GM12878 (cell line): ENCODE data around the gene PGLYRP2. TPM values are rescaled to one million over a fixed set of nuclear protein-coding genes. Genes with fewer than 3 reads are reported as not detected.
A peak's percentile ranks its signal among the peaks of the same experiment; 100 is the strongest.

Source experiments
- ATAC-seq: fragments of 200-7000 bp; cut with Tn5 transposase; 3 replicates; pipeline ENCODE4 v1.9.1; 2020; ENCODE audit warnings: mild to moderate bottlenecking, moderate library complexity
- BruUV-seq: library from RNA; stranded (reverse); fragments of 400-500 nt; replicated peaks from 2 replicates; lab custom pipeline; 2021; lab: Mats Ljungman, UMichigan
- CTCF ChIA-PET: fragments of 300-600 bp; sonication (Branson Sonifier 250); formaldehyde crosslinking; extraction: SDS; loops from one replicate; lab custom pipeline; 2021; ENCODE audit warnings: inconsistent platforms; lab: Yijun Ruan, JAX
- POLR2A ChIA-PET: fragments of 350-600 bp; formaldehyde crosslinking; extraction: SDS; loops from one replicate; lab custom pipeline; 2021; ENCODE audit warnings: inconsistent platforms; lab: Charles Lee
- RAD21 ChIA-PET: fragments of 300-600 bp; sonication (Branson Sonifier 250); formaldehyde crosslinking; loops from one replicate; lab custom pipeline; 2023; ENCODE audit warnings: antibody characterized with exemption; ENCODE audit not compliant: unreplicated experiment; lab: Charles Lee
- SMC1A ChIA-PET: fragments of 300-600 bp; sonication (Branson Sonifier 250); formaldehyde crosslinking; loops from one replicate; lab custom pipeline; 2023; ENCODE audit not compliant: unreplicated experiment, uncharacterized antibody; lab: Charles Lee
- DNase-seq: peaks from one replicate; pipeline ENCODE4 v3.0.0-alpha.2; 2011; ENCODE audit warnings: low read depth, low spot score
- FAIRE-seq: peaks from 3 replicates; lab custom pipeline; 2011; peaks lifted over from hg19 to GRCh38; lab: Jason Lieb, UNC
- H2AFZ ChIP-seq: 2 replicates; pipeline ENCODE4 v1.6.0; 2011; ENCODE audit warnings: low read depth, low read length, control low read depth; ENCODE audit not compliant: control insufficient read depth
- H3K27ac ChIP-seq: 2 replicates; pipeline ENCODE4 v1.5.1; 2011; ENCODE audit warnings: control low read depth; ENCODE audit not compliant: control insufficient read depth, insufficient read depth
- H3K27me3 ChIP-seq, 2 experiments: replicated peaks in 1 of 2; 2 replicates each; pipeline versions ENCODE4 v1.6.0 to v1.6.1; 2011; ENCODE audit warnings: low read length in 1 of 2; ENCODE audit not compliant: control insufficient read depth in 2 of 2, insufficient read depth in 2 of 2
- H3K36me3 ChIP-seq, 2 experiments: 2 replicates each; pipeline ENCODE4 v1.5.1; 2011; ENCODE audit warnings: low read length in 1 of 2; ENCODE audit not compliant: control insufficient read depth in 2 of 2, insufficient read depth in 2 of 2
- H3K4me1 ChIP-seq: 2 replicates; pipeline ENCODE4 v1.6.1; 2011; ENCODE audit warnings: mild to moderate bottlenecking, low read length, moderate library complexity, mixed read lengths; ENCODE audit not compliant: control insufficient read depth, insufficient read depth
- H3K4me2 ChIP-seq: 2 replicates; pipeline ENCODE4 v1.6.0; 2011; ENCODE audit warnings: control low read depth; ENCODE audit not compliant: control insufficient read depth, insufficient read depth
- H3K4me3 ChIP-seq: fragments of 200-600 bp; sonication (generic); 2 replicates; pipeline ENCODE4 v1.5.1; 2016
- H3K79me2 ChIP-seq: 2 replicates; pipeline ENCODE4 v1.6.0; 2011; ENCODE audit warnings: low read length; ENCODE audit not compliant: control insufficient read depth, insufficient read depth
- H3K9ac ChIP-seq: 2 replicates; pipeline ENCODE4 v1.8.0; 2011; ENCODE audit warnings: low read length, control low read depth, mixed read lengths; ENCODE audit not compliant: control insufficient read depth, insufficient read depth
- H3K9me3 ChIP-seq: replicated peaks from 3 replicates; pipeline ENCODE4 v1.5.1; 2011; ENCODE audit warnings: mild to moderate bottlenecking, low read length; ENCODE audit not compliant: control insufficient read depth, insufficient read depth
- H4K20me1 ChIP-seq: 2 replicates; pipeline ENCODE4 v1.6.0; 2011; ENCODE audit not compliant: control insufficient read depth, insufficient read depth
- BMI1 ChIP-seq: fragments of 450-650 bp; IDR thresholded peaks from 2 replicates; pipeline ENCODE4 v1.6.1; 2016; ENCODE audit warnings: mild to moderate bottlenecking, moderate library complexity, borderline replicate concordance
- CEBPB ChIP-seq, 2 experiments: fragments of 150-350 bp in 1 of 2; IDR thresholded peaks; 2 replicates each; pipeline ENCODE4 v1.6.1; 2012 to 2014; ENCODE audit warnings: low read depth in 2 of 2, low read length in 2 of 2, borderline replicate concordance in 1 of 2, inconsistent platforms in 1 of 2
- EED ChIP-seq: sonication (generic); IDR thresholded peaks from 2 replicates; pipeline ENCODE4 v1.6.1; 2016; ENCODE audit warnings: antibody characterized with exemption, low read depth
- ESRRA ChIP-seq: IDR thresholded peaks from 2 replicates; pipeline ENCODE4 v1.6.1; 2012; ENCODE audit warnings: mild to moderate bottlenecking, low read length, improper control_type of control experiment
- ETV6 ChIP-seq, 2 experiments: fragments of 450-650 bp in 1 of 2; IDR thresholded peaks in 1 of 2; conservative IDR thresholded peaks in 1 of 2; 2 replicates each; pipeline ENCODE4 v1.6.1; 2014; ENCODE audit warnings: antibody characterized with exemption in 1 of 2, borderline replicate concordance in 1 of 2, low read depth in 1 of 2, mild to moderate bottlenecking in 1 of 2, moderate library complexity in 1 of 2
- FOXK2 ChIP-seq: fragments of 450-650 bp; IDR thresholded peaks from 2 replicates; pipeline ENCODE4 v1.6.1; 2017; ENCODE audit warnings: mild to moderate bottlenecking, moderate library complexity
- JUNB ChIP-seq: IDR thresholded peaks from 2 replicates; pipeline ENCODE4 v1.6.1; 2016; ENCODE audit warnings: antibody characterized with exemption, mild to moderate bottlenecking
- RAD51 ChIP-seq: fragments of 450-650 bp; IDR thresholded peaks from 2 replicates; pipeline ENCODE4 v1.6.1; 2016; ENCODE audit warnings: moderate library complexity, mild to moderate bottlenecking, inconsistent platforms
- RBBP5 ChIP-seq: fragments of 200-600 bp; sonication (generic); conservative IDR thresholded peaks from 2 replicates; pipeline ENCODE4 v1.6.1; 2016
- SMAD1 ChIP-seq: fragments of 450-650 bp; IDR thresholded peaks from 2 replicates; pipeline ENCODE4 v1.6.1; 2018; ENCODE audit warnings: mild to moderate bottlenecking, low read depth; ENCODE audit not compliant: partially characterized antibody
- YBX1 ChIP-seq: fragments of 450-650 bp; IDR thresholded peaks from 2 replicates; pipeline ENCODE4 v1.6.1; 2016; ENCODE audit warnings: antibody characterized with exemption
- WGBS: methylation state at CpG from one replicate; pipeline ENCODE4 v1.1.6; 2016; ENCODE audit warnings: low lambda C conversion rate; ENCODE audit not compliant: insufficient replicate concordance, insufficient coverage; ENCODE audit errors: missing lambda C conversion rate; 5-methylcytosine and 5-hydroxymethylcytosine counted together
- in situ Hi-C: fragments of 300-500 bp; cut with MboI; formaldehyde crosslinking; loops from 9 replicates; pipeline ENCODE4 v1.14.3; 2018; ENCODE audit warnings: mixed read lengths
- intact Hi-C: fragments of 100-400 bp; cut with micrococcal nuclease; formaldehyde crosslinking; loops from one replicate; pipeline ENCODE4 v1.14.2; 2022; ENCODE audit not compliant: unreplicated experiment
- polyA plus RNA-seq, 11 experiments: library from polyadenylated mRNA; depleted of rRNA in 4 of 11; unstranded in 6 of 11; stranded (reverse) in 5 of 11; fragments of >200 nt; fragmentation: Nextera tagmentation in 4 of 11; fragmentation: Illumina TruSeq in 1 of 11; extraction: Ambion mirVana in 4 of 11; extraction: Trizol in 1 of 11; gene quantifications; 1 replicate in 1 of 11; 2 replicates in 10 of 11; pipeline versions ENCODE4 v1.2.1 to v1.2.3, GENCODE V29; 2011 to 2016; ENCODE audit warnings: inconsistent platforms in 2 of 11, missing spikeins in 2 of 11, low read depth in 1 of 11
- total RNA-seq, 4 experiments: library from RNA; depleted of rRNA in 3 of 4; stranded (reverse); fragments of >200 nt in 3 of 4; fragmentation: Illumina TruSeq in 1 of 4; extraction: Trizol in 1 of 4; gene quantifications; 2 replicates each; pipeline versions ENCODE4 v1.2.1 to v1.2.3, GENCODE V29; 2013 to 2021
- TF ChIP-seq, protein P1 (sequence below): fragments of 450-650 bp; IDR thresholded peaks from 2 replicates; pipeline ENCODE4 v1.6.1; 2016; ENCODE audit warnings: mild to moderate bottlenecking
- TF ChIP-seq, protein P2 (sequence below): fragments of 450-650 bp; IDR thresholded peaks from 2 replicates; pipeline ENCODE4 v1.6.1; 2018; ENCODE audit warnings: mild to moderate bottlenecking, low read depth, moderate library complexity; ENCODE audit not compliant: partially characterized antibody
- TF ChIP-seq, protein P3 (sequence below): fragments of 450-650 bp; formaldehyde crosslinking; IDR thresholded peaks from 2 replicates; pipeline ENCODE4 v1.5.0; 2022; ENCODE audit warnings: mild to moderate bottlenecking, missing genetic modification characterization
- TF ChIP-seq, protein P4 (sequence below): fragments of 450-650 bp; IDR thresholded peaks from 2 replicates; pipeline ENCODE4 v1.6.1; 2014; ENCODE audit warnings: mild to moderate bottlenecking

The PGLYRP2 gene
- total and polyA plus RNA-seq, 10 of the 15 experiments (the other 5 are each of a cell fraction or from before 2014, with no cell fraction given): 0.15 to 0.48 (median 0.26) TPM; not detected in 5

DNA sequence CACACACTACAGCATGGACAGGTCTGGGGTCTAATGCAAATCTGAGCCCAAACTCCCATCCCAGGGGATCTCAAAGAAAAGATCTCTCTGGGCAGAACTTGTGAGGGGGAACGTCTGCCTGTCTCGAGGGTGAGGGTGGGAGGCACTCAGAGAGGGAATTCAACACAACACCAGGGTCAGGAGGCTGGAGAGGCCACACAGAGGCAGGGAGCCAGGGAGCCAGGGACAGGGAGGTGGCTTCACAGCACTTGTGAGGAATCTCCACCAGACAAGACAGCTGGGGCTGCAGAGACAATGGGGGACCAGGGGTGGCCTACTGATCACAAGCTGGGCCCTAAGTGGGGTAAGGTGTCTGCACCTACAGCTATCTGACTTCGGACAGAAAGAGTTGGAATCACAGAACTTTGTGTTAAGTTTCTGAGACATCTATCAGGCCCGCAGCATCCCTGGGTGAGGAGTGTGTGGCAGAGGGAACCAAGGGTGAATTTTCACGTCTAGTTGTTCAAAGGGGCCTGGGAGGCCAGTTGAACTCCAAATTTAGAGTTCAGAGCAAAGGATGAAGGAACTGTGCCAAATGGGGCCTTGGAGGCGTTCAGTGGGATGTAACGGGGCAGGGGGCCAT is 47.8 kb downstream of the PGLYRP2 start:
- 0% methylated on average over 7 of the region's 7 CpGs for whole genome bisulfite sequencing
- no peaks in the 10 kb centered on the region; the same call in 2 of the 3 replicates for H3K9me3 ChIP-seq
- SMC1A ChIA-PET: no interaction called here
- H3K79me2 ChIP-seq: peaks cover 32% of the 10 kb centered on the region
- no peaks in the 10 kb centered on the region for H3K27me3 ChIP-seq
- RAD21 ChIA-PET: no interaction called here
- TF ChIP-seq, protein P1, sequence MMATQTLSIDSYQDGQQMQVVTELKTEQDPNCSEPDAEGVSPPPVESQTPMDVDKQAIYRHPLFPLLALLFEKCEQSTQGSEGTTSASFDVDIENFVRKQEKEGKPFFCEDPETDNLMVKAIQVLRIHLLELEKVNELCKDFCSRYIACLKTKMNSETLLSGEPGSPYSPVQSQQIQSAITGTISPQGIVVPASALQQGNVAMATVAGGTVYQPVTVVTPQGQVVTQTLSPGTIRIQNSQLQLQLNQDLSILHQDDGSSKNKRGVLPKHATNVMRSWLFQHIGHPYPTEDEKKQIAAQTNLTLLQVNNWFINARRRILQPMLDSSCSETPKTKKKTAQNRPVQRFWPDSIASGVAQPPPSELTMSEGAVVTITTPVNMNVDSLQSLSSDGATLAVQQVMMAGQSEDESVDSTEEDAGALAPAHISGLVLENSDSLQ: no peak
- TF ChIP-seq, protein P2, sequence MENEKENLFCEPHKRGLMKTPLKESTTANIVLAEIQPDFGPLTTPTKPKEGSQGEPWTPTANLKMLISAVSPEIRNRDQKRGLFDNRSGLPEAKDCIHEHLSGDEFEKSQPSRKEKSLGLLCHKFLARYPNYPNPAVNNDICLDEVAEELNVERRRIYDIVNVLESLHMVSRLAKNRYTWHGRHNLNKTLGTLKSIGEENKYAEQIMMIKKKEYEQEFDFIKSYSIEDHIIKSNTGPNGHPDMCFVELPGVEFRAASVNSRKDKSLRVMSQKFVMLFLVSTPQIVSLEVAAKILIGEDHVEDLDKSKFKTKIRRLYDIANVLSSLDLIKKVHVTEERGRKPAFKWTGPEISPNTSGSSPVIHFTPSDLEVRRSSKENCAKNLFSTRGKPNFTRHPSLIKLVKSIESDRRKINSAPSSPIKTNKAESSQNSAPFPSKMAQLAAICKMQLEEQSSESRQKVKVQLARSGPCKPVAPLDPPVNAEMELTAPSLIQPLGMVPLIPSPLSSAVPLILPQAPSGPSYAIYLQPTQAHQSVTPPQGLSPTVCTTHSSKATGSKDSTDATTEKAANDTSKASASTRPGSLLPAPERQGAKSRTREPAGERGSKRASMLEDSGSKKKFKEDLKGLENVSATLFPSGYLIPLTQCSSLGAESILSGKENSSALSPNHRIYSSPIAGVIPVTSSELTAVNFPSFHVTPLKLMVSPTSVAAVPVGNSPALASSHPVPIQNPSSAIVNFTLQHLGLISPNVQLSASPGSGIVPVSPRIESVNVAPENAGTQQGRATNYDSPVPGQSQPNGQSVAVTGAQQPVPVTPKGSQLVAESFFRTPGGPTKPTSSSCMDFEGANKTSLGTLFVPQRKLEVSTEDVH: no peak
- no peak for TF ChIP-seq SMAD1
- no peak for TF ChIP-seq RAD51
- no peak for TF ChIP-seq JUNB
- TF ChIP-seq CEBPB (IDR thresholded peaks at IDR 0.05; ENCODE audit: borderline replicate concordance in 1 of 2, low read depth in 2 of 2, low read length in 2 of 2): no peak
- TF ChIP-seq BMI1: no peak
- TF ChIP-seq RBBP5: no peak
- TF ChIP-seq ESRRA: no peak
- TF ChIP-seq ETV6 (conservative IDR thresholded peaks at IDR 0.05 in 1 of 2, IDR thresholded peaks at IDR 0.05 in 1 of 2; ENCODE audit: borderline replicate concordance in 1 of 2, low read depth in 1 of 2): no peak
- TF ChIP-seq EED: no peak
- no peak for TF ChIP-seq YBX1
- TF ChIP-seq, protein P3, sequence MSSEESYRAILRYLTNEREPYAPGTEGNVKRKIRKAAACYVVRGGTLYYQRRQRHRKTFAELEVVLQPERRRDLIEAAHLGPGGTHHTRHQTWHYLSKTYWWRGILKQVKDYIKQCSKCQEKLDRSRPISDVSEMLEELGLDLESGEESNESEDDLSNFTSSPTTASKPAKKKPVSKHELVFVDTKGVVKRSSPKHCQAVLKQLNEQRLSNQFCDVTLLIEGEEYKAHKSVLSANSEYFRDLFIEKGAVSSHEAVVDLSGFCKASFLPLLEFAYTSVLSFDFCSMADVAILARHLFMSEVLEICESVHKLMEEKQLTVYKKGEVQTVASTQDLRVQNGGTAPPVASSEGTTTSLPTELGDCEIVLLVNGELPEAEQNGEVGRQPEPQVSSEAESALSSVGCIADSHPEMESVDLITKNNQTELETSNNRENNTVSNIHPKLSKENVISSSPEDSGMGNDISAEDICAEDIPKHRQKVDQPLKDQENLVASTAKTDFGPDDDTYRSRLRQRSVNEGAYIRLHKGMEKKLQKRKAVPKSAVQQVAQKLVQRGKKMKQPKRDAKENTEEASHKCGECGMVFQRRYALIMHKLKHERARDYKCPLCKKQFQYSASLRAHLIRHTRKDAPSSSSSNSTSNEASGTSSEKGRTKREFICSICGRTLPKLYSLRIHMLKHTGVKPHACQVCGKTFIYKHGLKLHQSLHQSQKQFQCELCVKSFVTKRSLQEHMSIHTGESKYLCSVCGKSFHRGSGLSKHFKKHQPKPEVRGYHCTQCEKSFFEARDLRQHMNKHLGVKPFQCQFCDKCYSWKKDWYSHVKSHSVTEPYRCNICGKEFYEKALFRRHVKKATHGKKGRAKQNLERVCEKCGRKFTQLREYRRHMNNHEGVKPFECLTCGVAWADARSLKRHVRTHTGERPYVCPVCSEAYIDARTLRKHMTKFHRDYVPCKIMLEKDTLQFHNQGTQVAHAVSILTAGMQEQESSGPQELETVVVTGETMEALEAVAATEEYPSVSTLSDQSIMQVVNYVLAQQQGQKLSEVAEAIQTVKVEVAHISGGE (CRISPR knock-in tag): no peak
- TF ChIP-seq FOXK2: no peak
- TF ChIP-seq, protein P4, sequence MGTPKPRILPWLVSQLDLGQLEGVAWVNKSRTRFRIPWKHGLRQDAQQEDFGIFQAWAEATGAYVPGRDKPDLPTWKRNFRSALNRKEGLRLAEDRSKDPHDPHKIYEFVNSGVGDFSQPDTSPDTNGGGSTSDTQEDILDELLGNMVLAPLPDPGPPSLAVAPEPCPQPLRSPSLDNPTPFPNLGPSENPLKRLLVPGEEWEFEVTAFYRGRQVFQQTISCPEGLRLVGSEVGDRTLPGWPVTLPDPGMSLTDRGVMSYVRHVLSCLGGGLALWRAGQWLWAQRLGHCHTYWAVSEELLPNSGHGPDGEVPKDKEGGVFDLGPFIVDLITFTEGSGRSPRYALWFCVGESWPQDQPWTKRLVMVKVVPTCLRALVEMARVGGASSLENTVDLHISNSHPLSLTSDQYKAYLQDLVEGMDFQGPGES: no peak
- BruUV-seq: TSS peak; percentile 63
- peak overlapping the region; percentile 84 for H3K27ac ChIP-seq
- ATAC-seq: no peak
- peaks cover 5 to 15% of the 10 kb centered on the region in 2 experiments for H3K36me3 ChIP-seq
- peak overlapping the region; percentile 98 for H3K4me3 ChIP-seq
- H3K4me1 ChIP-seq: peaks cover 10% of the 10 kb centered on the region
- no peak for FAIRE-seq
- no peak for DNase-seq
- peak overlapping the region; percentile 99 for H3K4me2 ChIP-seq
- H4K20me1 ChIP-seq: no peaks in the 10 kb centered on the region
- CTCF ChIA-PET: interaction anchor here (0.7 kb wide), 1 partner anchor 12 kb away, joined by 6 read pairs; the partner anchor contains the start of gene AKAP8L
- in situ Hi-C loops: no loop called here
- H3K9ac ChIP-seq: peak overlapping the region; percentile 94
- no peak overlapping the region for H2AFZ ChIP-seq
- POLR2A ChIA-PET: interaction anchor here (1.6 kb wide), 1 partner anchor 12 kb away, joined by 3 read pairs; the partner anchor contains the start of gene AKAP8L
- intact Hi-C loops: loop anchor here (2.0 to 5.0 kb wide), 2 partner anchors 13 to 126 kb away; partner anchors contain the start of gene AKAP8L
